C4-2B (cell line): ENCODE measurements around the gene RPL37A.

Experiments
- ZFX ChIP-seq: fragments of 450-650 bp; IDR thresholded peaks from 2 replicates; pipeline ENCODE4 v1.6.1; 2017
- TF ChIP-seq, protein P1 (sequence below): fragments of 450-650 bp; conservative IDR thresholded peaks from 2 replicates; pipeline ENCODE4 v1.5.1; 2017; ENCODE audit warnings: mild to moderate bottlenecking

DNA sequence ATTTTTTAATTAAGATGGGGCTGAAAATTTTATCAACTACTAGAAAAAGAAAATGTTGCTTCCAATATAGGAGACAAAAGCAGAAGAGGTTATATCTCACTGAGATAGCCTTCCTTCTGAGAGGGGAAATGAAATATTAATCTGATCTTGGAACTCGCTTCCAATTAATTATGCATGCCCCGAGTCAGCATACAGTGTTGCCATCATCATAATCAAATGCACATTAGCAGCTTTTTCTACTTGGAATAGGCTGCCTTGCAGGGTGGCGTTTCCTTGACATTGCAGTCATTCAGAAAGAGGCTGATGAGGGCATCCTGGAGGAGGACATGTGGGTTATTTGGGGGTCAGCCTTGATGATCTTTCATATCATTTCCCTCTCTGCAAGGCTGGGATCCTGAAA is 18.4 kb upstream of the RPL37A start:
- TF ChIP-seq, protein P1, sequence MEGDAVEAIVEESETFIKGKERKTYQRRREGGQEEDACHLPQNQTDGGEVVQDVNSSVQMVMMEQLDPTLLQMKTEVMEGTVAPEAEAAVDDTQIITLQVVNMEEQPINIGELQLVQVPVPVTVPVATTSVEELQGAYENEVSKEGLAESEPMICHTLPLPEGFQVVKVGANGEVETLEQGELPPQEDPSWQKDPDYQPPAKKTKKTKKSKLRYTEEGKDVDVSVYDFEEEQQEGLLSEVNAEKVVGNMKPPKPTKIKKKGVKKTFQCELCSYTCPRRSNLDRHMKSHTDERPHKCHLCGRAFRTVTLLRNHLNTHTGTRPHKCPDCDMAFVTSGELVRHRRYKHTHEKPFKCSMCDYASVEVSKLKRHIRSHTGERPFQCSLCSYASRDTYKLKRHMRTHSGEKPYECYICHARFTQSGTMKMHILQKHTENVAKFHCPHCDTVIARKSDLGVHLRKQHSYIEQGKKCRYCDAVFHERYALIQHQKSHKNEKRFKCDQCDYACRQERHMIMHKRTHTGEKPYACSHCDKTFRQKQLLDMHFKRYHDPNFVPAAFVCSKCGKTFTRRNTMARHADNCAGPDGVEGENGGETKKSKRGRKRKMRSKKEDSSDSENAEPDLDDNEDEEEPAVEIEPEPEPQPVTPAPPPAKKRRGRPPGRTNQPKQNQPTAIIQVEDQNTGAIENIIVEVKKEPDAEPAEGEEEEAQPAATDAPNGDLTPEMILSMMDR, result no peak
- TF ChIP-seq ZFX, result no peak
